Stimulated activated CD8-positive, alpha-beta memory T cell treated with anti-CD3 and anti-CD28 coated beads, Interleukin-12 subunit alpha, Interleukin-12 subunit beta, amount 100 ng/mL, for 4 hours (primary cell): Measurements from ENCODE around the gene AP2B1.

ENCODE experiments used
- DNase-seq: peaks from one replicate; pipeline ENCODE4 v3.0.0-alpha.2; 2020; ENCODE audit warnings: low read depth

AP2B1 gene

GRCh38 chr17:35773679-35774425, 186.7 kb downstream of the AP2B1 start:
- no peak for DNase-seq

DNA sequence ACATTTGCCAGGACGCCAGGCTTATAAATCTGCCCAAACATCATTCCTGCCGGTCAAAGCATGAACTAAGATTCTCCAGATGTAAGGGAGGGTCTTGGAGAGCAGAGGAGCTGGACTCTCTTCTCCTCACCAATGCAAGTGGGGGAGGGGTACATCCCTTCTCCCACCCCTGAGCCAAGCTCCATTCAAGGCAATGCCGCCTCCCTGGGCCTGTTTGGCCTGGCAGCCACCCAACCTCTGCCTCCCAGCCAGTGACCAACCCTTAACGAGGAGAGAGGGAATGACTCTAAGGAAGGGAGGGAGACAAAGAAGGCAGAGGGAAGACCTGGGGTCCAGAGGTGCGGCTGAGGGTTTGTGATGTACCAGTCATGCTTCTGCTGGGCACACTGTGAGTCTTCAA, 187.4 kb downstream of the AP2B1 start:
- DNase-seq = no peak

DNA sequence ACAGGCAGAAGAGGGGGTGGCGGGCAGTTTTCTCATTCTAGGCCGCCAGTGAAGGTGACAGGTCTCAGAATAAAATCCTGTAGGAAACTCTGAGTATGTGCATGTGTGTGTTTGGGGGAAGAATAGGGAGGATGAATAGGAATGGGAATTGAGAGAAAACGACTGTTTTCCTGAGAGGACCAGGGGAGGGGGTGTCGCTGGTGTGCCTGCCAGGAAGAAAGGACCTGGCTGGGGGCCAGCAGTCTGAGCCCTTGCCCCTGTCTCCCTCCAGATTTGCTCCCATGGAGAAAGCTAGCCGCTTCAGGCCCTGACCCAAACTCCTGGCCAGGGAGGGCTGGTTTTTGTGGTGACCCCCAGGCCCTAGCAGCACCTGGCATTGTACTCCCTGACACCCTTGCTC, 187.9 kb downstream of the AP2B1 start:
- no peak for DNase-seq

- no peak for DNase-seq
Observed at GRCh38 chr17:35775583-35775982, 188.5 kb downstream of the AP2B1 start.
